ENCODE data around the gene SLC9C2. TPM values are rescaled to one million over a fixed set of nuclear protein-coding genes. Genes with fewer than 3 reads are reported as not detected.

The SLC9C2 gene
- total RNA-seq, 1 experiment from 2014 or later: not detected

DNA sequence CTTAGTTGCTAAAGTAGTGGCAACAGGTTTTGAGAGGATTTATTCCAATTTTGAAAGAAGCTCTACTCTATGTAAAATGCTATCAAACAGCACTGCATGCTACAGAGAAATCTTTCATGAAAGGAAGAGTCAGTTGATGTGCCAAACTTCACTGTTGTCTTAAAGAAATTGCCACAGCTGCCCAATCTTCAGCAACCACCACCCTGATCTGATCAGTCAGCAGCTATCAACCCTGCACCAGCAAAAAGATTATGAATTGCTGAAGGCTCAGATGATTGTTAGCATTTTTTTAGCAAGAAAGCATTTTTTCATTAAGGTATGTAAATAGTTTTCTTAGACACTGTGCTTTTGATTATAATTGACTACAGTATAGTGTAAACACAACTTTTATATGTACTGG, 49.6 kb downstream of the SLC9C2 start:
- H3K27me3 Mint-ChIP-seq (ENCODE audit: low read depth): no peaks in the 10 kb centered on the region
- no peak overlapping the region for H3K27ac Mint-ChIP-seq
- CTCF ChIA-PET: interaction anchor here (1.3 kb wide), 1 partner anchor 124 kb away, joined by 3 read pairs; no protein-coding TSS in a partner anchor
- no peak for ATAC-seq
- H3K4me3 Mint-ChIP-seq: no peak overlapping the region
- H3K36me3 Mint-ChIP-seq: no peaks in the 10 kb centered on the region
- POLR2A ChIA-PET: no interaction called here
- H3K4me1 Mint-ChIP-seq: peaks cover 8% of the 10 kb centered on the region
- no peaks in the 10 kb centered on the region for H3K9me3 Mint-ChIP-seq
- TF ChIP-seq JAZF1 (CRISPR knock-in tag; IDR thresholded peaks at IDR 0.05): no peak
- TF ChIP-seq, protein P1, sequence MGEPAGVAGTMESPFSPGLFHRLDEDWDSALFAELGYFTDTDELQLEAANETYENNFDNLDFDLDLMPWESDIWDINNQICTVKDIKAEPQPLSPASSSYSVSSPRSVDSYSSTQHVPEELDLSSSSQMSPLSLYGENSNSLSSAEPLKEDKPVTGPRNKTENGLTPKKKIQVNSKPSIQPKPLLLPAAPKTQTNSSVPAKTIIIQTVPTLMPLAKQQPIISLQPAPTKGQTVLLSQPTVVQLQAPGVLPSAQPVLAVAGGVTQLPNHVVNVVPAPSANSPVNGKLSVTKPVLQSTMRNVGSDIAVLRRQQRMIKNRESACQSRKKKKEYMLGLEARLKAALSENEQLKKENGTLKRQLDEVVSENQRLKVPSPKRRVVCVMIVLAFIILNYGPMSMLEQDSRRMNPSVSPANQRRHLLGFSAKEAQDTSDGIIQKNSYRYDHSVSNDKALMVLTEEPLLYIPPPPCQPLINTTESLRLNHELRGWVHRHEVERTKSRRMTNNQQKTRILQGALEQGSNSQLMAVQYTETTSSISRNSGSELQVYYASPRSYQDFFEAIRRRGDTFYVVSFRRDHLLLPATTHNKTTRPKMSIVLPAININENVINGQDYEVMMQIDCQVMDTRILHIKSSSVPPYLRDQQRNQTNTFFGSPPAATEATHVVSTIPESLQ (CRISPR knock-in tag; IDR thresholded peaks at IDR 0.05): no peak
- no peak for TF ChIP-seq ZNF138 (CRISPR knock-in tag; conservative IDR thresholded peaks at IDR 0.05)
- TF ChIP-seq, protein P2, sequence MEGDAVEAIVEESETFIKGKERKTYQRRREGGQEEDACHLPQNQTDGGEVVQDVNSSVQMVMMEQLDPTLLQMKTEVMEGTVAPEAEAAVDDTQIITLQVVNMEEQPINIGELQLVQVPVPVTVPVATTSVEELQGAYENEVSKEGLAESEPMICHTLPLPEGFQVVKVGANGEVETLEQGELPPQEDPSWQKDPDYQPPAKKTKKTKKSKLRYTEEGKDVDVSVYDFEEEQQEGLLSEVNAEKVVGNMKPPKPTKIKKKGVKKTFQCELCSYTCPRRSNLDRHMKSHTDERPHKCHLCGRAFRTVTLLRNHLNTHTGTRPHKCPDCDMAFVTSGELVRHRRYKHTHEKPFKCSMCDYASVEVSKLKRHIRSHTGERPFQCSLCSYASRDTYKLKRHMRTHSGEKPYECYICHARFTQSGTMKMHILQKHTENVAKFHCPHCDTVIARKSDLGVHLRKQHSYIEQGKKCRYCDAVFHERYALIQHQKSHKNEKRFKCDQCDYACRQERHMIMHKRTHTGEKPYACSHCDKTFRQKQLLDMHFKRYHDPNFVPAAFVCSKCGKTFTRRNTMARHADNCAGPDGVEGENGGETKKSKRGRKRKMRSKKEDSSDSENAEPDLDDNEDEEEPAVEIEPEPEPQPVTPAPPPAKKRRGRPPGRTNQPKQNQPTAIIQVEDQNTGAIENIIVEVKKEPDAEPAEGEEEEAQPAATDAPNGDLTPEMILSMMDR (IDR thresholded peaks at IDR 0.05): no peak
- no peak for DNase-seq (ENCODE audit: low spot score)

DNA sequence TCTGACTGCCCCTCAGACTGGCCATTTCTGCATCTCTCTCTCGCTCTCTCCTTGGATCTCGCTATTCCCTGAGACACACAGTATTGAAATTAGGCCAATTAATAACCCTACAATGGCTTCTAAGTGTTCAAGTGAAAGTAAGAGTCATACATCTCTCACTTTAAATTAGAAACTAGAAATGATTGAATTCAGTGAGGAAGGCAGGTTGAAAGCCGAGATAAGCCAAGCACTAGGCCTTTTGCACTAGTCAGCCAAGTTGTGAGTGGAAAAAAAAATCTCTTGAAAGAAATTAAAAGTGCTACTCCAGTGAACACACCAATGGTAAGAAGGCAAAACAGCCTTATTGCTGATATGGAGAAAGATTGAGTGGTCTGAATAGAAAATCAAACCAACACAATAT, 51.2 kb downstream of the SLC9C2 start:
- Mint-ChIP-seq H3K27me3 (ENCODE audit: low read depth) (no peaks in the 10 kb centered on the region), H3K36me3 (no peaks in the 10 kb centered on the region), H3K4me3 (no peak overlapping the region), H3K4me1 (peaks cover 8% of the 10 kb centered on the region), H3K27ac (no peak overlapping the region), H3K9me3 (no peaks in the 10 kb centered on the region)
- ATAC-seq (no peak), DNase-seq (ENCODE audit: low spot score) (no peak)
- ChIA-PET CTCF (no interaction called here), POLR2A (no interaction called here)
- no peak for TF ChIP-seq FOXK1 (CRISPR knock-in tag; IDR thresholded peaks at IDR 0.05)
- TF ChIP-seq, protein P1 (CRISPR knock-in tag; IDR thresholded peaks at IDR 0.05): no peak

DNA sequence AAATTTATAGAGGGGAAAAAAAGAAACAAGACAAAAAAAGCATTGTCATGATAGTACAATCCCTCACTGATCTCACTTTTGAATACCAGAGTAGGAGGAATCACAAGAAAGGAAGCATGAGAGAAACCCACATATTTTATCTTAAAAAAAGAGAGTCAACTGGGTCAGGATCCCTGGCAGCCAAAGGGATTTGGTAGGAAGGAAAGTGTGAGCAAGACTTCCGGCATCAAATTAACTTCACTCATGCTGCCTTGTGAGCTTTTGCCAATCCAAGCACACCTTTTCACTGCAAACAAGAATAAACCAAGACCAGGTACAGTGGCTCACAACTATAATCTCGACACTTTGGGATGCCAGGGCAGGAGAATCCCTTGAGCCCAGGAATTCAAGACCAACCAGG, 53.1 kb downstream of the SLC9C2 start:
- ATAC-seq (no peak), DNase-seq (ENCODE audit: low spot score) (no peak)
- no peaks in the 10 kb centered on the region for H3K36me3 Mint-ChIP-seq
- H3K4me1 Mint-ChIP-seq: peaks cover 8% of the 10 kb centered on the region
- no peaks in the 10 kb centered on the region for H3K27me3 Mint-ChIP-seq (ENCODE audit: low read depth)
- POLR2A ChIA-PET: no interaction called here
- no peaks in the 10 kb centered on the region for H3K9me3 Mint-ChIP-seq
- TF ChIP-seq, protein P3, sequence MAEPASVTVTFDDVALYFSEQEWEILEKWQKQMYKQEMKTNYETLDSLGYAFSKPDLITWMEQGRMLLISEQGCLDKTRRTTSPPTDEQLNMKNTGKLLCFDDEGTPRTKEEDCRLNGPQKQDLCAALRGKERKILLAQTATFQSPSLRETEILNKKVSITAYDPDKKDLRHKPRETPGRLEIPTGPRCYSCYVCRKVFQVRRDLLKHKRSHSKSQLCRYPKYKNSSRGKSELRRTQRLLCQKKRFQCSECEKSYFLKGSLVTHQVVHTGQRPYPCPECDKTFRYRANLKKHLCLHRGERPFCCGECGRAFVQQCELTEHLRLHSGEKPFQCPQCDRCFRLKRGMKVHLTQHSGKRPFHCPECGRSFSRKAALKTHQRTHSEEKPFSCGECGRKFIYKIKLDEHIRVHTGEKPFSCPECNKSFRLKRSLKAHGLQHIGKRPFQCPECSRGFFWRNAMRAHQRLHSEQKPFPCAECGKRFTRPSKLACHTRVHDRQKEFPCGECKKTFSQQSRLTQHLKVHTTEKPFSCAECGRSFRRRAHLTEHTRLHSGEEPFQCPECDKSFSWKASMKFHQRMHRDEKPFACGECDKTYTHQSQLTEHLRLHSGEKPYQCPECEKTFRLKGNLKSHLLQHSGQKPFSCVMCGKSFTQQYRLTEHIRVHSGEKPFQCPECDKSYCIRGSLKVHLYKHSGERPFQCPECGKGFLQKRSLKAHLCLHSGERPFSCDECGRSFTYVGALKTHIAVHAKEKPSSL (CRISPR knock-in tag; conservative IDR thresholded peaks at IDR 0.05): no peak
- TF ChIP-seq, protein P4, sequence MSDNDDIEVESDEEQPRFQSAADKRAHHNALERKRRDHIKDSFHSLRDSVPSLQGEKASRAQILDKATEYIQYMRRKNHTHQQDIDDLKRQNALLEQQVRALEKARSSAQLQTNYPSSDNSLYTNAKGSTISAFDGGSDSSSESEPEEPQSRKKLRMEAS (CRISPR knock-in tag; IDR thresholded peaks at IDR 0.05): no peak
- TF ChIP-seq, protein P5, sequence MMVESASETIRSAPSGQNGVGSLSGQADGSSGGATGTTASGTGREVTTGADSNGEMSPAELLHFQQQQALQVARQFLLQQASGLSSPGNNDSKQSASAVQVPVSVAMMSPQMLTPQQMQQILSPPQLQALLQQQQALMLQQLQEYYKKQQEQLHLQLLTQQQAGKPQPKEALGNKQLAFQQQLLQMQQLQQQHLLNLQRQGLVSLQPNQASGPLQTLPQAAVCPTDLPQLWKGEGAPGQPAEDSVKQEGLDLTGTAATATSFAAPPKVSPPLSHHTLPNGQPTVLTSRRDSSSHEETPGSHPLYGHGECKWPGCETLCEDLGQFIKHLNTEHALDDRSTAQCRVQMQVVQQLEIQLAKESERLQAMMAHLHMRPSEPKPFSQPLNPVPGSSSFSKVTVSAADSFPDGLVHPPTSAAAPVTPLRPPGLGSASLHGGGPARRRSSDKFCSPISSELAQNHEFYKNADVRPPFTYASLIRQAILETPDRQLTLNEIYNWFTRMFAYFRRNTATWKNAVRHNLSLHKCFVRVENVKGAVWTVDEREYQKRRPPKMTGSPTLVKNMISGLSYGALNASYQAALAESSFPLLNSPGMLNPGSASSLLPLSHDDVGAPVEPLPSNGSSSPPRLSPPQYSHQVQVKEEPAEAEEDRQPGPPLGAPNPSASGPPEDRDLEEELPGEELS (CRISPR knock-in tag; IDR thresholded peaks at IDR 0.05): no peak
- TF ChIP-seq GABPB1 (CRISPR knock-in tag; IDR thresholded peaks at IDR 0.05): no peak
- TF ChIP-seq ESRRA (CRISPR knock-in tag; IDR thresholded peaks at IDR 0.05; ENCODE audit: borderline replicate concordance): no peak
- TF ChIP-seq MXD4 (CRISPR knock-in tag; IDR thresholded peaks at IDR 0.05; ENCODE audit: borderline replicate concordance): no peak
- no peak for TF ChIP-seq ATF1 (CRISPR knock-in tag; IDR thresholded peaks at IDR 0.05)
- TF ChIP-seq, protein P6, sequence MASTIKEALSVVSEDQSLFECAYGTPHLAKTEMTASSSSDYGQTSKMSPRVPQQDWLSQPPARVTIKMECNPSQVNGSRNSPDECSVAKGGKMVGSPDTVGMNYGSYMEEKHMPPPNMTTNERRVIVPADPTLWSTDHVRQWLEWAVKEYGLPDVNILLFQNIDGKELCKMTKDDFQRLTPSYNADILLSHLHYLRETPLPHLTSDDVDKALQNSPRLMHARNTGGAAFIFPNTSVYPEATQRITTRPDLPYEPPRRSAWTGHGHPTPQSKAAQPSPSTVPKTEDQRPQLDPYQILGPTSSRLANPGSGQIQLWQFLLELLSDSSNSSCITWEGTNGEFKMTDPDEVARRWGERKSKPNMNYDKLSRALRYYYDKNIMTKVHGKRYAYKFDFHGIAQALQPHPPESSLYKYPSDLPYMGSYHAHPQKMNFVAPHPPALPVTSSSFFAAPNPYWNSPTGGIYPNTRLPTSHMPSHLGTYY (CRISPR knock-in tag; IDR thresholded peaks at IDR 0.05): no peak
- TF ChIP-seq NR1H2 (CRISPR knock-in tag; IDR thresholded peaks at IDR 0.05): no peak
- TF ChIP-seq CBFB (CRISPR knock-in tag; IDR thresholded peaks at IDR 0.05; ENCODE audit: low read depth): no peak
- no peak for TF ChIP-seq EMX1 (CRISPR knock-in tag; IDR thresholded peaks at IDR 0.05)
- no peak for TF ChIP-seq PRRX2 (CRISPR knock-in tag; IDR thresholded peaks at IDR 0.05)
- TF ChIP-seq MYBL2 (CRISPR knock-in tag; IDR thresholded peaks at IDR 0.05): no peak
- no peak for TF ChIP-seq NFE2L1 (CRISPR knock-in tag; IDR thresholded peaks at IDR 0.05)
- TF ChIP-seq, protein P7, sequence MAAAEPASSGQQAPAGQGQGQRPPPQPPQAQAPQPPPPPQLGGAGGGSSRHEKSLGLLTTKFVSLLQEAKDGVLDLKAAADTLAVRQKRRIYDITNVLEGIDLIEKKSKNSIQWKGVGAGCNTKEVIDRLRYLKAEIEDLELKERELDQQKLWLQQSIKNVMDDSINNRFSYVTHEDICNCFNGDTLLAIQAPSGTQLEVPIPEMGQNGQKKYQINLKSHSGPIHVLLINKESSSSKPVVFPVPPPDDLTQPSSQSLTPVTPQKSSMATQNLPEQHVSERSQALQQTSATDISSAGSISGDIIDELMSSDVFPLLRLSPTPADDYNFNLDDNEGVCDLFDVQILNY (CRISPR knock-in tag; IDR thresholded peaks at IDR 0.05): no peak
- H3K4me3 Mint-ChIP-seq: no peak overlapping the region
- CTCF ChIA-PET: no interaction called here
- H3K27ac Mint-ChIP-seq: no peak overlapping the region
